ENCODE data around the gene ARHGEF12.

The ARHGEF12 gene

GRCh38 chr11:120354068-120354467 lies 17.9 kb downstream of the ARHGEF12 start:
- Histone ChIP-seq H3F3A (ENCODE audit: insufficient read depth) (no peaks in the 10 kb centered on the region), H3K27me3 (ENCODE audit: low read length) (no peaks in the 10 kb centered on the region), H3K79me2 (ENCODE audit: insufficient read depth, low read length) (0 out of 2 replicates have a peak, but pooled peaks cover 3% of the 10 kb centered on the region), H3K27ac (ENCODE audit: low read depth, low read length) (no peak overlapping the region), H4K20me1 (ENCODE audit: low read depth, low read length) (peaks cover 11% of the 10 kb centered on the region), H3K9ac (ENCODE audit: low read length) (no peak overlapping the region), H3K36me3 (ENCODE audit: low read length) (no peaks in the 10 kb centered on the region), H3K4me2 (ENCODE audit: low read depth, low read length, poor library complexity, severe bottlenecking) (no peak overlapping the region), H3K9me3 (ENCODE audit: insufficient read depth, low read length) (no peaks in the 10 kb centered on the region), H3K4me3 (ENCODE audit: insufficient read depth, low read length, poor library complexity, severe bottlenecking) (no peak overlapping the region), H3K9me2 (replicated peaks; ENCODE audit: insufficient read depth, low read length) (no peaks in the 10 kb centered on the region), H2AFZ (ENCODE audit: low read depth, low read length, severe bottlenecking) (no peak overlapping the region)
- TF ChIP-seq CTCF (IDR thresholded peaks at IDR 0.05; ENCODE audit: insufficient read depth, low read length, poor library complexity, severe bottlenecking) (no peak), EZH2phosphoT487 (conservative IDR thresholded peaks at IDR 0.05; ENCODE audit: low read length) (no peak)

GRCh38 chr11:120354779-120355178 lies 18.6 kb downstream of the ARHGEF12 start:
- no peak overlapping the region for H3K27ac ChIP-seq (ENCODE audit: low read depth, low read length)
- H3K4me2 ChIP-seq (ENCODE audit: low read depth, low read length, poor library complexity, severe bottlenecking) = no peak overlapping the region
- H4K20me1 ChIP-seq (ENCODE audit: low read depth, low read length) = peaks cover 16% of the 10 kb centered on the region

GRCh38 chr11:120357620-120358019 lies 21.4 kb downstream of the ARHGEF12 start:
- H3K36me3 ChIP-seq (ENCODE audit: low read length) = no peaks in the 10 kb centered on the region
- peaks cover 23% of the 10 kb centered on the region; the same call in 1 of the 2 replicates for H4K20me1 ChIP-seq (ENCODE audit: low read depth, low read length)
- no peak overlapping the region for H3K9ac ChIP-seq (ENCODE audit: low read length)
- no peak overlapping the region for H3K4me2 ChIP-seq (ENCODE audit: low read depth, low read length, poor library complexity, severe bottlenecking)
- no peak for TF ChIP-seq CTCF (IDR thresholded peaks at IDR 0.05; ENCODE audit: insufficient read depth, low read length, poor library complexity, severe bottlenecking)
- no peak for TF ChIP-seq EZH2phosphoT487 (conservative IDR thresholded peaks at IDR 0.05; ENCODE audit: low read length)
- no peak overlapping the region for H2AFZ ChIP-seq (ENCODE audit: low read depth, low read length, severe bottlenecking)
- no peaks in the 10 kb centered on the region for H3K9me2 ChIP-seq (replicated peaks; ENCODE audit: insufficient read depth, low read length)
- H3K27ac ChIP-seq (ENCODE audit: low read depth, low read length) = no peak overlapping the region
- H3F3A ChIP-seq (ENCODE audit: insufficient read depth) = no peaks in the 10 kb centered on the region
- H3K27me3 ChIP-seq (ENCODE audit: low read length) = no peaks in the 10 kb centered on the region
- no peak overlapping the region for H3K4me3 ChIP-seq (ENCODE audit: insufficient read depth, low read length, poor library complexity, severe bottlenecking)
- H3K9me3 ChIP-seq (ENCODE audit: insufficient read depth, low read length) = no peaks in the 10 kb centered on the region
- H3K79me2 ChIP-seq (ENCODE audit: insufficient read depth, low read length) = no peaks in the 10 kb centered on the region

More at GRCh38 chr11:120354779-120355178, 18.6 kb downstream of the ARHGEF12 start:
- no peak for TF ChIP-seq CTCF (IDR thresholded peaks at IDR 0.05; ENCODE audit: insufficient read depth, low read length, poor library complexity, severe bottlenecking)
- no peak for TF ChIP-seq EZH2phosphoT487 (conservative IDR thresholded peaks at IDR 0.05; ENCODE audit: low read length)
- H3K79me2 ChIP-seq (ENCODE audit: insufficient read depth, low read length) = 0 out of 2 replicates have a peak, but pooled peaks cover 3% of the 10 kb centered on the region
- no peaks in the 10 kb centered on the region for H3K9me2 ChIP-seq (replicated peaks; ENCODE audit: insufficient read depth, low read length)
- H3K27me3 ChIP-seq (ENCODE audit: low read length) = no peaks in the 10 kb centered on the region
- no peaks in the 10 kb centered on the region for H3F3A ChIP-seq (ENCODE audit: insufficient read depth)
- H3K36me3 ChIP-seq (ENCODE audit: low read length) = no peaks in the 10 kb centered on the region
- H3K4me3 ChIP-seq (ENCODE audit: insufficient read depth, low read length, poor library complexity, severe bottlenecking) = no peak overlapping the region
- no peak overlapping the region for H2AFZ ChIP-seq (ENCODE audit: low read depth, low read length, severe bottlenecking)
- H3K9me3 ChIP-seq (ENCODE audit: insufficient read depth, low read length) = no peaks in the 10 kb centered on the region
- H3K9ac ChIP-seq (ENCODE audit: low read length) = no peak overlapping the region
